Parathyroid adenoma (tissue), 2 donors: Measurements from ENCODE around the gene EPB41.

Source experiments
- H2AFZ ChIP-seq: fragments of 300-600 bp; sonication (generic); one replicate; pipeline ENCODE4 v1.7.0; 2017; ENCODE audit warnings: antibody characterized with exemption, mild to moderate bottlenecking
- H3K27ac ChIP-seq: fragments of 300-600 bp; sonication (generic); one replicate; pipeline ENCODE4 v1.7.0; 2017
- H3K27me3 ChIP-seq: fragments of 300-600 bp; sonication (generic); one replicate; pipeline ENCODE4 v1.7.0; 2017; ENCODE audit warnings: low read length; ENCODE audit not compliant: control insufficient read depth, insufficient read depth
- H3K36me3 ChIP-seq: fragments of 300-600 bp; sonication (generic); one replicate; pipeline ENCODE4 v1.7.0; 2017; ENCODE audit warnings: low read length; ENCODE audit not compliant: control insufficient read depth, insufficient read depth
- H3K4me1 ChIP-seq: fragments of 300-600 bp; sonication (generic); one replicate; pipeline ENCODE4 v1.7.0; 2017; ENCODE audit warnings: control low read depth
- H3K4me2 ChIP-seq: fragments of 300-600 bp; sonication (generic); one replicate; pipeline ENCODE4 v1.7.0; 2017; ENCODE audit warnings: low read length
- H3K4me3 ChIP-seq: fragments of 300-600 bp; sonication (generic); one replicate; pipeline ENCODE4 v1.7.0; 2017; ENCODE audit warnings: low read depth, low read length
- H3K79me2 ChIP-seq: fragments of 300-600 bp; sonication (generic); one replicate; pipeline ENCODE4 v1.7.0; 2017; ENCODE audit warnings: control low read depth
- H3K9ac ChIP-seq: fragments of 300-600 bp; sonication (generic); one replicate; pipeline ENCODE4 v1.7.0; 2017; ENCODE audit warnings: mild to moderate bottlenecking
- H3K9me3 ChIP-seq: fragments of 300-600 bp; sonication (generic); one replicate; pipeline ENCODE4 v1.7.0; 2017; ENCODE audit warnings: low read length; ENCODE audit not compliant: control insufficient read depth
- CTCF ChIP-seq: fragments of 300-600 bp; sonication (generic); IDR thresholded peaks from one replicate; pipeline ENCODE4 v1.7.0; 2017; ENCODE audit warnings: antibody characterized with exemption, mild to moderate bottlenecking
- donor health status: primary hyperparathyroidism.

Gene EPB41

GRCh38 chr1:29056256-29056655, 141.9 kb downstream of the EPB41 start:
- Histone ChIP-seq H3K36me3 (no peaks in the 10 kb centered on the region), H3K27ac (no peak overlapping the region), H3K27me3 (no peaks in the 10 kb centered on the region), H3K79me2 (no peaks in the 10 kb centered on the region), H3K4me2 (no peak overlapping the region), H2AFZ (no peak overlapping the region), H3K4me3 (no peak overlapping the region), H3K9me3 (no peaks in the 10 kb centered on the region), H3K9ac (no peak overlapping the region), H3K4me1 (no peaks in the 10 kb centered on the region)
- no peak for TF ChIP-seq CTCF

GRCh38 chr1:29057700-29058099, 143.3 kb downstream of the EPB41 start:
- Histone ChIP-seq H3K79me2 (no peaks in the 10 kb centered on the region), H3K9me3 (no peaks in the 10 kb centered on the region), H3K4me1 (no peaks in the 10 kb centered on the region), H3K27ac (no peak overlapping the region), H3K27me3 (no peaks in the 10 kb centered on the region), H2AFZ (no peak overlapping the region), H3K36me3 (no peaks in the 10 kb centered on the region), H3K4me3 (no peak overlapping the region), H3K9ac (no peak overlapping the region), H3K4me2 (no peak overlapping the region)
- no peak for TF ChIP-seq CTCF

- H2AFZ ChIP-seq: no peak overlapping the region
- H3K9ac ChIP-seq: no peak overlapping the region
- H3K4me1 ChIP-seq: no peaks in the 10 kb centered on the region
- H3K9me3 ChIP-seq: no peaks in the 10 kb centered on the region
- H3K79me2 ChIP-seq: no peaks in the 10 kb centered on the region
- TF ChIP-seq CTCF: no peak
- H3K4me2 ChIP-seq: no peak overlapping the region
- no peaks in the 10 kb centered on the region for H3K27me3 ChIP-seq
- H3K4me3 ChIP-seq: no peak overlapping the region
- no peaks in the 10 kb centered on the region for H3K36me3 ChIP-seq
- H3K27ac ChIP-seq: no peak overlapping the region
Measured at GRCh38 chr1:29062157-29062942, 148.0 kb downstream of the EPB41 start.

GRCh38 chr1:29064064-29064463, 149.7 kb downstream of the EPB41 start:
- Histone ChIP-seq H3K4me1 (no peaks in the 10 kb centered on the region), H3K27ac (no peak overlapping the region)

More at GRCh38 chr1:29064064-29064463, 149.7 kb downstream of the EPB41 start:
- no peak for TF ChIP-seq CTCF
- no peaks in the 10 kb centered on the region for H3K9me3 ChIP-seq
- H3K4me2 ChIP-seq: no peak overlapping the region
- no peak overlapping the region for H3K4me3 ChIP-seq
- no peaks in the 10 kb centered on the region for H3K36me3 ChIP-seq
- no peaks in the 10 kb centered on the region for H3K27me3 ChIP-seq
- no peak overlapping the region for H2AFZ ChIP-seq
- H3K79me2 ChIP-seq: no peaks in the 10 kb centered on the region
- no peak overlapping the region for H3K9ac ChIP-seq
